Peyer's patch (tissue), 4 donors: ENCODE results near the gene PLEKHG5.

Experiments
- POLR2A ChIP-seq, 2 donors: fragments of 450-650 bp; IDR thresholded peaks; one replicate each; pipeline ENCODE4 v1.5.1; 2017; ENCODE audit warnings: antibody characterized with exemption in 2 of 2, mild to moderate bottlenecking in 2 of 2, moderate library complexity in 2 of 2
- TF ChIP-seq, protein P1 (sequence below), 6 experiments: fragments of 450-650 bp in 4 of 6; fragments of 200-600 bp in 2 of 6; sonication (generic) in 1 of 6; IDR thresholded peaks; one replicate each; pipeline ENCODE4 v1.5.1; 2017 to 2019; ENCODE audit warnings: antibody characterized with exemption in 6 of 6, mild to moderate bottlenecking in 3 of 6, moderate library complexity in 1 of 6

DNA sequence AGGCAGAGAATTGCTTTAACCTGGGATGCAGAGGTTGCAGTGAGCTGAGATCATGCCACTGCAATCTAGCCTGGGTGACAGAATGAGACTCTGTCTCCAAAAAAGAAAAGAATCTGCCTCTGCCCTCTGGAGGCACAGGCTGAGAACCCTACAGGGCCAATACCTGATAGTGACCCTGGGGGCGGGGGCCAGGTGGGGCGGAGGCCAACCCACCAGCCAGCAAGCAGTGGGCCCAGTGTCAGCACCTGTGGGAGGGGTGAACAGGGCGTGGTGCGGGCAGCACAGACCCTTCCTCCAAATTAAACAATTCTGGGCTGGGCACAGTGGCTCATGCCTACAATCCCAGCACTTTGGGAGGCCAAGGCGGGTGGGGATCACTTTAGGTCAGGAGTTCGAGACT lies 19.0 kb upstream of the PLEKHG5 start:
- no peak for TF ChIP-seq POLR2A (IDR thresholded peaks at IDR 0.05)
- TF ChIP-seq, protein P1, sequence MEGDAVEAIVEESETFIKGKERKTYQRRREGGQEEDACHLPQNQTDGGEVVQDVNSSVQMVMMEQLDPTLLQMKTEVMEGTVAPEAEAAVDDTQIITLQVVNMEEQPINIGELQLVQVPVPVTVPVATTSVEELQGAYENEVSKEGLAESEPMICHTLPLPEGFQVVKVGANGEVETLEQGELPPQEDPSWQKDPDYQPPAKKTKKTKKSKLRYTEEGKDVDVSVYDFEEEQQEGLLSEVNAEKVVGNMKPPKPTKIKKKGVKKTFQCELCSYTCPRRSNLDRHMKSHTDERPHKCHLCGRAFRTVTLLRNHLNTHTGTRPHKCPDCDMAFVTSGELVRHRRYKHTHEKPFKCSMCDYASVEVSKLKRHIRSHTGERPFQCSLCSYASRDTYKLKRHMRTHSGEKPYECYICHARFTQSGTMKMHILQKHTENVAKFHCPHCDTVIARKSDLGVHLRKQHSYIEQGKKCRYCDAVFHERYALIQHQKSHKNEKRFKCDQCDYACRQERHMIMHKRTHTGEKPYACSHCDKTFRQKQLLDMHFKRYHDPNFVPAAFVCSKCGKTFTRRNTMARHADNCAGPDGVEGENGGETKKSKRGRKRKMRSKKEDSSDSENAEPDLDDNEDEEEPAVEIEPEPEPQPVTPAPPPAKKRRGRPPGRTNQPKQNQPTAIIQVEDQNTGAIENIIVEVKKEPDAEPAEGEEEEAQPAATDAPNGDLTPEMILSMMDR (IDR thresholded peaks at IDR 0.05): no peak
